ENCODE measurements around the gene COL25A1.
"Not testable (repeated sequence)": the region's sequence is repeated elsewhere in the genome, so short reads cannot be mapped to it uniquely, and the experiment has no call there.

COL25A1 gene

GRCh38 chr4:108940149-108940548, 362.3 kb downstream of the COL25A1 start:
- Histone ChIP-seq H3K9me3 (ENCODE audit: control insufficient read depth, insufficient read depth, low read length) (no peaks in the 10 kb centered on the region), H3K36me3 (ENCODE audit: control insufficient read depth, insufficient read depth, low read length) (no peaks in the 10 kb centered on the region), H3K4me3 (ENCODE audit: low read depth, low read length) (no peak overlapping the region), H3K27me3 (ENCODE audit: control insufficient read depth, insufficient read depth, low read length) (no peaks in the 10 kb centered on the region), H3K9ac (ENCODE audit: low read depth, low read length) (no peak overlapping the region), H3K4me1 (ENCODE audit: control insufficient read depth, insufficient read depth, low read length) (peaks cover 5% of the 10 kb centered on the region)

GRCh38 chr4:108937066-108937465, 365.4 kb downstream of the COL25A1 start:
- H3K9me3 ChIP-seq (ENCODE audit: control insufficient read depth, insufficient read depth, low read length) = no peaks in the 10 kb centered on the region
- no peaks in the 10 kb centered on the region for H3K36me3 ChIP-seq (ENCODE audit: control insufficient read depth, insufficient read depth, low read length)
- peaks cover 5% of the 10 kb centered on the region for H3K4me1 ChIP-seq (ENCODE audit: control insufficient read depth, insufficient read depth, low read length)
- no peak overlapping the region for H3K4me3 ChIP-seq (ENCODE audit: low read depth, low read length)
- no peaks in the 10 kb centered on the region for H3K27me3 ChIP-seq (ENCODE audit: control insufficient read depth, insufficient read depth, low read length)
- no peak overlapping the region for H3K9ac ChIP-seq (ENCODE audit: low read depth, low read length)

- not testable (repeated sequence) for H3K4me1 ChIP-seq (ENCODE audit: control insufficient read depth, insufficient read depth, low read length); H3K4me3 ChIP-seq (ENCODE audit: low read depth, low read length); H3K27me3 ChIP-seq (ENCODE audit: control insufficient read depth, insufficient read depth, low read length)
These were observed 368.5 kb downstream of the COL25A1 start for GRCh38 chr4:108933925-108934324.

GRCh38 chr4:108933046-108933445, 369.4 kb downstream of the COL25A1 start:
- Histone ChIP-seq H3K4me3 (ENCODE audit: low read depth, low read length) (no peak overlapping the region), H3K27me3 (ENCODE audit: control insufficient read depth, insufficient read depth, low read length) (no peaks in the 10 kb centered on the region), H3K4me1 (ENCODE audit: control insufficient read depth, insufficient read depth, low read length) (peaks cover 3% of the 10 kb centered on the region), H3K36me3 (ENCODE audit: control insufficient read depth, insufficient read depth, low read length) (no peaks in the 10 kb centered on the region), H3K9me3 (ENCODE audit: control insufficient read depth, insufficient read depth, low read length) (no peaks in the 10 kb centered on the region), H3K9ac (ENCODE audit: low read depth, low read length) (no peak overlapping the region)

More at GRCh38 chr4:108933925-108934324, 368.5 kb downstream of the COL25A1 start:
- H3K9me3 ChIP-seq (ENCODE audit: control insufficient read depth, insufficient read depth, low read length); H3K36me3 ChIP-seq (ENCODE audit: control insufficient read depth, insufficient read depth, low read length); H3K9ac ChIP-seq (ENCODE audit: low read depth, low read length): not testable (repeated sequence)

- Histone ChIP-seq H3K36me3 (ENCODE audit: control insufficient read depth, insufficient read depth, low read length) (no peaks in the 10 kb centered on the region), H3K4me1 (ENCODE audit: control insufficient read depth, insufficient read depth, low read length) (peaks cover 3% of the 10 kb centered on the region), H3K27me3 (ENCODE audit: control insufficient read depth, insufficient read depth, low read length) (no peaks in the 10 kb centered on the region), H3K4me3 (ENCODE audit: low read depth, low read length) (no peak overlapping the region), H3K9me3 (ENCODE audit: control insufficient read depth, insufficient read depth, low read length) (no peaks in the 10 kb centered on the region), H3K9ac (ENCODE audit: low read depth, low read length) (no peak overlapping the region)
These were observed 370.5 kb downstream of the COL25A1 start for GRCh38 chr4:108931926-108932325.

DNA sequence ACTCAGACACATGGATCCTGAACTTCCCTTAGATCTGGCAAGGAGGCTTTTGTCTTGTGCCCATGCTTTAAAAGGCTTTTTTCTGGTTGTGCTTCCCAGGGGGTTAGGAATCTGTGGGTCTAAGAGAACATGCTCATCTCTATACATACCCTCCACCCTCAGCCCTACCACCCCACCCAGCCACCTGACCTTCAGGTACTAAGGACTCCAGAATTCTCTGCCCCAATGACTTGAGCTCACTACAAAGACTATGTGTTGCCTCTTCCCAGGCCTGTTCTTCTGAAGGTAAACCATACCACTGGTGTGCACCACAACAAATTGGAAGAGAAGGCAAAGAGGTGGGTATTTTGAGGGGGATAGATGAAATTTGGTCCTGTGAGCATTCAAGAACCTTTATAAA, 372.3 kb downstream of the COL25A1 start:
- no peaks in the 10 kb centered on the region for H3K9me3 ChIP-seq (ENCODE audit: control insufficient read depth, insufficient read depth, low read length)
- H3K4me1 ChIP-seq (ENCODE audit: control insufficient read depth, insufficient read depth, low read length) = peaks cover 3% of the 10 kb centered on the region
- no peak overlapping the region for H3K4me3 ChIP-seq (ENCODE audit: low read depth, low read length)
- H3K9ac ChIP-seq (ENCODE audit: low read depth, low read length) = no peak overlapping the region
- H3K36me3 ChIP-seq (ENCODE audit: control insufficient read depth, insufficient read depth, low read length) = no peaks in the 10 kb centered on the region
- no peaks in the 10 kb centered on the region for H3K27me3 ChIP-seq (ENCODE audit: control insufficient read depth, insufficient read depth, low read length)

GRCh38 chr4:108926781-108927180, 375.7 kb downstream of the COL25A1 start:
- peaks cover 3% of the 10 kb centered on the region for H3K4me1 ChIP-seq (ENCODE audit: control insufficient read depth, insufficient read depth, low read length)
- H3K9me3 ChIP-seq (ENCODE audit: control insufficient read depth, insufficient read depth, low read length) = no peaks in the 10 kb centered on the region
- no peak overlapping the region for H3K4me3 ChIP-seq (ENCODE audit: low read depth, low read length)
- no peak overlapping the region for H3K9ac ChIP-seq (ENCODE audit: low read depth, low read length)
- H3K27me3 ChIP-seq (ENCODE audit: control insufficient read depth, insufficient read depth, low read length) = no peaks in the 10 kb centered on the region
- no peaks in the 10 kb centered on the region for H3K36me3 ChIP-seq (ENCODE audit: control insufficient read depth, insufficient read depth, low read length)

GRCh38 chr4:108926061-108926460, 376.4 kb downstream of the COL25A1 start:
- H3K4me3 ChIP-seq (ENCODE audit: low read depth, low read length) = no peak overlapping the region
- H3K36me3 ChIP-seq (ENCODE audit: control insufficient read depth, insufficient read depth, low read length) = no peaks in the 10 kb centered on the region
- no peaks in the 10 kb centered on the region for H3K4me1 ChIP-seq (ENCODE audit: control insufficient read depth, insufficient read depth, low read length)
- H3K9ac ChIP-seq (ENCODE audit: low read depth, low read length) = no peak overlapping the region
- H3K9me3 ChIP-seq (ENCODE audit: control insufficient read depth, insufficient read depth, low read length) = no peaks in the 10 kb centered on the region
- H3K27me3 ChIP-seq (ENCODE audit: control insufficient read depth, insufficient read depth, low read length) = no peaks in the 10 kb centered on the region

GRCh38 chr4:108922191-108922590, 380.3 kb downstream of the COL25A1 start:
- Histone ChIP-seq H3K4me1 (ENCODE audit: control insufficient read depth, insufficient read depth, low read length) (no peaks in the 10 kb centered on the region), H3K36me3 (ENCODE audit: control insufficient read depth, insufficient read depth, low read length) (no peaks in the 10 kb centered on the region), H3K9me3 (ENCODE audit: control insufficient read depth, insufficient read depth, low read length) (no peaks in the 10 kb centered on the region), H3K4me3 (ENCODE audit: low read depth, low read length) (no peak overlapping the region), H3K27me3 (ENCODE audit: control insufficient read depth, insufficient read depth, low read length) (no peaks in the 10 kb centered on the region), H3K9ac (ENCODE audit: low read depth, low read length) (no peak overlapping the region)

DNA sequence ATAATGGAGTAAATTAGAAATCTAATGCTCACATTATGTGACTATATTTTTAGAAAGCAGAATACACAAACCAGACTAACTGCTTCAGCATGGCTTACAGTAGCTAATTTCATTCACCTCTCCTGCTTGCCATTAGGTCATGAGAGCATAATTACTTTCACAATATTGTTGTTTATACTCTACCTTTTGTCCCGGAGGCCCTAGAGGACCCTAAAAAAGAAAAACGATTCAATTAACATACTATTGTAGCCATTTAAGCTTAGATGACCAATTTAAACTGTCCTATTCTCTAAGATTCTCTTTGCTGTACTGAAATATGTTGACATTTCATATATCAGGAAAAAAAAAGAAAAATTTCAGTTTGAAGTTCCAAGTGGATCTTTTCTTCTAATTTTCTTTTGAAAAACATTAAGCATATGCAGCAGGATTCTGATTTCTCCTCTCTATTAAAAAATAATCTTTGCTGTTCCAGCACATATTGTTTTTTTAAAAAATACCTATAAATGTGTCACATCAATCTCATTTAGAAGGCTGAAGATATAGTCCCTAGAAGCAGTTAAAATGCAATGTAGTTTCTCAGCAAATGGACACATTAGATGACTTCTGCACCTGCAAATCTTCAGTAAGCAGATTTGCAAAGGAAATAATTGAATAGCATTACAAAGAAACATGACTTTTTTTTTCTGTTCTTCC, 381.9 kb downstream of the COL25A1 start:
- no peaks in the 10 kb centered on the region for H3K4me1 ChIP-seq (ENCODE audit: control insufficient read depth, insufficient read depth, low read length)
- H3K27me3 ChIP-seq (ENCODE audit: control insufficient read depth, insufficient read depth, low read length) = no peaks in the 10 kb centered on the region
- H3K9ac ChIP-seq (ENCODE audit: low read depth, low read length) = no peak overlapping the region
- no peaks in the 10 kb centered on the region for H3K36me3 ChIP-seq (ENCODE audit: control insufficient read depth, insufficient read depth, low read length)
- no peaks in the 10 kb centered on the region for H3K9me3 ChIP-seq (ENCODE audit: control insufficient read depth, insufficient read depth, low read length)
- H3K4me3 ChIP-seq (ENCODE audit: low read depth, low read length) = no peak overlapping the region

DNA sequence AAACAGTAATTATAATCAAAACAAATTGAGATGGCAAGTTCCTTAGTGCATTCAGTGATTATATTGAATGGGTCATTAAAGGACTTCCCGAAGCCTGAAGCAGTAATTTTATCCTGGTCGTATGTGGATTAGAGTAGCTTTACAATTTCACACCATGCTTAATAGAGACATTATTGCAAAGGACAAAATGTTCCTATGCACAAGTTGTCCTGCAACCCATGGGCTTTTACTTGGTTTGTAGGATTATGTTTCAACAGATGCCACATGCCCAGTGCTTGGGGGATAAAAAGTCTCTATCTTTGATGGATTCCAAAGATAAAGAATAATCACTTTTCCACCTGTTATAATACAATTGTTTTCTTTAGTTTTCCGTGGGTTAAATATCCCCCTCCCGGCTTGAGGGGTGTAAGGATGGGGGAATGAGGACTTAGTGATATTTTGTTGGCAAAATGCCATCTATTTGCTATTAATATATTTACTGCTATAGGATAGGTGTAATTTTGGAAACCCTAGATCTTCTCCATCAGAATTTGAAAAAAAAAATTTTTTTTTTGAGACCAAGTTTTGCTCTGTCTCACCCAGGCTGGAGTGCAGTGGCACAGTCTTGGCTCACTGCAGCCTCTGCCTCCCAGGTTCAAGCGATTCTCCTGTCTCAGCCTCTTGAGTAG, 383.1 kb downstream of the COL25A1 start:
- Histone ChIP-seq H3K4me1 (ENCODE audit: control insufficient read depth, insufficient read depth, low read length) (no peaks in the 10 kb centered on the region), H3K9me3 (ENCODE audit: control insufficient read depth, insufficient read depth, low read length) (no peaks in the 10 kb centered on the region), H3K9ac (ENCODE audit: low read depth, low read length) (no peak overlapping the region), H3K36me3 (ENCODE audit: control insufficient read depth, insufficient read depth, low read length) (no peaks in the 10 kb centered on the region), H3K4me3 (ENCODE audit: low read depth, low read length) (no peak overlapping the region), H3K27me3 (ENCODE audit: control insufficient read depth, insufficient read depth, low read length) (no peaks in the 10 kb centered on the region)

DNA sequence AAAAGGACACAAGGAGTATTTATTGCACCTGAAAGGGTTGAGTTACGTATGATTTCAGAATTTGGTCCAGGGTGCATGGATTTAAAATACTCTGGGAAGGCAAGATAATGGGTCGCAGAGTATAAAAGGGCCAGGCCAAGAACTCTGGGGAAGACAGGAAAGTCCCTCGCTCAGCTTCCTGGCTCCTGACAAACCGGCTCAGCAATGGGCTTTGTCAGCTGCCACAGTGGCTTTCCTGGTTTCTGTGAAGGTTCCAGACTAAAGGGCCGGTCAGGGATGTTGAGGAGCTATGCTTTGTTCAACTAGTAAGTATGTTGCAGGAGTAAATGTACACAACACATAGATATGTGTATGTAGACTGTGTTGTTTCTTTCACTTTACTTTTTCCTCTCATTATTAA, 385.2 kb downstream of the COL25A1 start:
- H3K27me3 ChIP-seq (ENCODE audit: control insufficient read depth, insufficient read depth, low read length) = no peaks in the 10 kb centered on the region
- no peaks in the 10 kb centered on the region for H3K36me3 ChIP-seq (ENCODE audit: control insufficient read depth, insufficient read depth, low read length)
- no peak overlapping the region for H3K9ac ChIP-seq (ENCODE audit: low read depth, low read length)
- H3K4me1 ChIP-seq (ENCODE audit: control insufficient read depth, insufficient read depth, low read length) = no peaks in the 10 kb centered on the region
- H3K9me3 ChIP-seq (ENCODE audit: control insufficient read depth, insufficient read depth, low read length) = no peaks in the 10 kb centered on the region
- H3K4me3 ChIP-seq (ENCODE audit: low read depth, low read length) = no peak overlapping the region

Measured in iPS-15b (cell line).